Measurements from ENCODE around the gene ZNF423. TPM values are rescaled to one million over a fixed set of nuclear protein-coding genes. Genes with fewer than 3 reads are reported as not detected.

The ZNF423 gene
- total RNA-seq, 1 experiment from 2014 or later, result 0.97 TPM

GRCh38 chr16:49602201-49602975, 253.5 kb downstream of the ZNF423 start:
- DNase-seq (ENCODE audit: low spot score), result no peak

- no peak for DNase-seq (ENCODE audit: low spot score)
Observed at GRCh38 chr16:49601576-49601975, 254.3 kb downstream of the ZNF423 start.

- DNase-seq (ENCODE audit: low spot score), result no peak
Observed at GRCh38 chr16:49600976-49601375, 254.9 kb downstream of the ZNF423 start.

GRCh38 chr16:49600536-49600935, 255.4 kb downstream of the ZNF423 start:
- DNase-seq (ENCODE audit: low spot score), result no peak

- DNase-seq (ENCODE audit: low spot score), result no peak
Observed at GRCh38 chr16:49599704-49600103, 256.2 kb downstream of the ZNF423 start.

- DNase-seq (ENCODE audit: low spot score), result no peak
Observed at GRCh38 chr16:49599281-49599680, 256.6 kb downstream of the ZNF423 start.

GRCh38 chr16:49598383-49599170, 257.3 kb downstream of the ZNF423 start:
- no peak for DNase-seq (ENCODE audit: low spot score)

GRCh38 chr16:49597796-49598195, 258.1 kb downstream of the ZNF423 start:
- no peak for DNase-seq (ENCODE audit: low spot score)

- DNase-seq (ENCODE audit: low spot score), result no peak
Observed at GRCh38 chr16:49596648-49597291, 259.1 kb downstream of the ZNF423 start.

- DNase-seq (ENCODE audit: low spot score), result no peak
Observed at GRCh38 chr16:49596068-49596467, 259.8 kb downstream of the ZNF423 start.

GRCh38 chr16:49594685-49595498, 261.0 kb downstream of the ZNF423 start:
- no peak for DNase-seq (ENCODE audit: low spot score)

GRCh38 chr16:49594153-49594552, 261.8 kb downstream of the ZNF423 start:
- DNase-seq (ENCODE audit: low spot score), result no peak

GRCh38 chr16:49593424-49594040, 262.4 kb downstream of the ZNF423 start:
- no peak for DNase-seq (ENCODE audit: low spot score)

GRCh38 chr16:49592546-49593423, 263.1 kb downstream of the ZNF423 start:
- no peak for DNase-seq (ENCODE audit: low spot score)

- no peak for DNase-seq (ENCODE audit: low spot score)
Observed at GRCh38 chr16:49590166-49590871, 265.6 kb downstream of the ZNF423 start.

- no peak for DNase-seq (ENCODE audit: low spot score)
Observed at GRCh38 chr16:49589544-49590031, 266.3 kb downstream of the ZNF423 start.

GRCh38 chr16:49588729-49589384, 267.1 kb downstream of the ZNF423 start:
- peak; percentile 29 for DNase-seq (ENCODE audit: low spot score)

GRCh38 chr16:49588026-49588425, 267.9 kb downstream of the ZNF423 start:
- no peak for DNase-seq (ENCODE audit: low spot score)

- DNase-seq (ENCODE audit: low spot score), result no peak
Observed at GRCh38 chr16:49587511-49587910, 268.4 kb downstream of the ZNF423 start.
